ENCODE results near the gene TGDS. TPM values are rescaled to one million over a fixed set of nuclear protein-coding genes. Genes with fewer than 3 reads are reported as not detected.

Gene TGDS
- total RNA-seq, 4 donors from 2014 or later = 15.8 to 25.2 (median 20.4) TPM

GRCh38 chr13:94607939-94608338, 12.0 kb upstream of the TGDS start:
- Histone ChIP-seq H3K4me1 (peaks cover 0 to 5% of the 10 kb centered on the region in 2 donors), H3K27me3 (no peaks in the 10 kb centered on the region), H3K27ac (no peak overlapping the region), H3K4me3 (replicated peaks in 1 of 3) (no peak overlapping the region), H3K36me3 (peaks cover 0 to 19% of the 10 kb centered on the region in 2 donors), H3K9me3 (no peaks in the 10 kb centered on the region)
- intact Hi-C loops (cut with DNase I) = no loop called here
- 87 to 90% methylated on average over 3 of the region's 3 CpGs for WGBS, 2 donors
- DNase-seq = no peak
- TF ChIP-seq, protein P1, sequence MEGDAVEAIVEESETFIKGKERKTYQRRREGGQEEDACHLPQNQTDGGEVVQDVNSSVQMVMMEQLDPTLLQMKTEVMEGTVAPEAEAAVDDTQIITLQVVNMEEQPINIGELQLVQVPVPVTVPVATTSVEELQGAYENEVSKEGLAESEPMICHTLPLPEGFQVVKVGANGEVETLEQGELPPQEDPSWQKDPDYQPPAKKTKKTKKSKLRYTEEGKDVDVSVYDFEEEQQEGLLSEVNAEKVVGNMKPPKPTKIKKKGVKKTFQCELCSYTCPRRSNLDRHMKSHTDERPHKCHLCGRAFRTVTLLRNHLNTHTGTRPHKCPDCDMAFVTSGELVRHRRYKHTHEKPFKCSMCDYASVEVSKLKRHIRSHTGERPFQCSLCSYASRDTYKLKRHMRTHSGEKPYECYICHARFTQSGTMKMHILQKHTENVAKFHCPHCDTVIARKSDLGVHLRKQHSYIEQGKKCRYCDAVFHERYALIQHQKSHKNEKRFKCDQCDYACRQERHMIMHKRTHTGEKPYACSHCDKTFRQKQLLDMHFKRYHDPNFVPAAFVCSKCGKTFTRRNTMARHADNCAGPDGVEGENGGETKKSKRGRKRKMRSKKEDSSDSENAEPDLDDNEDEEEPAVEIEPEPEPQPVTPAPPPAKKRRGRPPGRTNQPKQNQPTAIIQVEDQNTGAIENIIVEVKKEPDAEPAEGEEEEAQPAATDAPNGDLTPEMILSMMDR (IDR thresholded peaks at IDR 0.05) = no peak
- no peak for TF ChIP-seq POLR2A (IDR thresholded peaks at IDR 0.05)

GRCh38 chr13:94607056-94607455, 11.1 kb upstream of the TGDS start:
- H3K27me3 ChIP-seq = no peaks in the 10 kb centered on the region
- DNase-seq = no peak
- peaks cover 0 to 11% of the 10 kb centered on the region in 2 donors for H3K4me1 ChIP-seq
- TF ChIP-seq, protein P1 (IDR thresholded peaks at IDR 0.05) = no peak
- TF ChIP-seq POLR2A (IDR thresholded peaks at IDR 0.05) = no peak
- WGBS, 2 donors = 93 to 95% methylated on average over 4 of the region's 4 CpGs
- no peak overlapping the region for H3K4me3 ChIP-seq (replicated peaks in 1 of 3)
- H3K9me3 ChIP-seq = no peaks in the 10 kb centered on the region
- peaks cover 0 to 16% of the 10 kb centered on the region in 2 donors for H3K36me3 ChIP-seq
- intact Hi-C loops (cut with DNase I) = no loop called here
- no peak overlapping the region for H3K27ac ChIP-seq

GRCh38 chr13:94602467-94602866, 6.5 kb upstream of the TGDS start:
- Histone ChIP-seq H3K27ac (peak overlapping the region in 1 of 3 donors; percentile 82), H3K4me1 (peaks cover 0 to 11% of the 10 kb centered on the region in 2 donors), H3K9me3 (no peaks in the 10 kb centered on the region), H3K4me3 (replicated peaks in 1 of 3) (peak overlapping the region in 2 of 3 donors; percentile 51 to 65), H3K27me3 (no peaks in the 10 kb centered on the region), H3K36me3 (peaks cover 0 to 11% of the 10 kb centered on the region in 2 donors)
- intact Hi-C loops (cut with DNase I) = no loop called here
- DNase-seq = no peak
- TF ChIP-seq POLR2A (IDR thresholded peaks at IDR 0.05) = no peak
- TF ChIP-seq, protein P1 (IDR thresholded peaks at IDR 0.05) = no peak
- 42 to 62% methylated on average over 1 of the region's 1 CpG for WGBS, 2 donors

DNA sequence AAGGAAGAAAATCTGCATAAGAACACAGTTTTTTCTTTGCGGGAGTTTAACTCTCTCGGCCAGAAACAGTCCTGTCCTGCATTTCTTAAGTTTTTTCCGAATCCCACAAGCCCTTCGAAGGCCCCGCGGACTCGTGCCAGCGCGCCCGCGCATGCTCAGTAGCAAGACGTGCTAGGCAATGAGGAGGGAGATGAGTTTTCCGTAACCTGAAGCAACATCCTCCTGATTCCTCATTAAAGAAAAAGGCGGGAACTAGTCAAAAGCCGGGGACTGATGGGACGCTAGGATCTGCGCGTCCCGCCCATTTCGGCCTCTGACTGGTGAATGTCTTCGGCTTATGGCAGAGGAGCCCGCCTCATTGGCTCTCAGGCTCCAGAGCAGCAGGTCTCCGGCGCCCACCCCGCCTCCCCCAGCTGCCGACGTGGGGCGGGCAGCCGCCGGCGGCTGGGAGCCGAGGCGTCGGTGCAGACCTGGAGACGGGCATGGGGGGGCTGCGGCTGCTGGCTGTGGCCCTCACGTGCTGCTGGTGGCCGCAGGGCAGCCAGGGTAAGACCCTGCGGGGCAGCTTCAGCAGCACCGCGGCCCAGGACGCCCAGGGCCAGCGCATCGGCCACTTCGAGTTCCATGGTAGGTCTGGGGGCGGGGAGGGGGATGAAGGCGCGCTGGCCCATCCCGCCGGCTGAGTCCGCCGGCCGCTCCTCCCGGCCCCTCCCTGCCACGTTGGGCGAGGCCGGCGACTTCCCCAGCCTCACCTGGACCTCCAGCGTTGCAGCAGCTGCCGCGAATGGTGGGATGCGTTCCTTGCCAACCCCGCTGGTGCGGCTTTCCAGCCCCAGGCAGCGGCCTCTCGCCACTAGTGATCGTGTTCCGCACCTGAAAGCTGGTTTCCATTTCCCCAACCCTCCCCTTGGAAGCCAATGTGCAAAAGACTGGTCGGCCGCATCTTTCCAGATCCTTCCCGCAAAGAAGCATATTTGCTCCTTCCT, 5.8 kb upstream of the TGDS start, which contains the start of gene GPR180:
Gene GPR180, plus strand, starts transcription at position 412 of the 986 bp plus-strand sequence. Its CDS starts 71 bp downstream, at position 483.
- peaks cover 0 to 8% of the 10 kb centered on the region in 2 donors for H3K36me3 ChIP-seq
- no peaks in the 10 kb centered on the region for H3K27me3 ChIP-seq
- peaks cover 0 to 11% of the 10 kb centered on the region in 2 donors for H3K4me1 ChIP-seq
- H3K27ac ChIP-seq = peak within 1 kb of the TSS; percentile 82 to 93 (median 89)
- TF ChIP-seq, protein P1 (IDR thresholded peaks at IDR 0.05) = no peak
- TF ChIP-seq POLR2A (IDR thresholded peaks at IDR 0.05) = peak in 1 of 2 donors; percentile 92
- no peaks in the 10 kb centered on the region for H3K9me3 ChIP-seq
- WGBS, 2 donors = 0 to 2% methylated on average over 23 to 37 of the region's 71 CpGs
- H3K4me3 ChIP-seq (replicated peaks in 1 of 3) = peak within 1 kb of the TSS; percentile 51 to 97 (median 65)
- intact Hi-C loops (cut with DNase I) = no loop called here
- DNase-seq = peak; percentile 98 to 99

DNA sequence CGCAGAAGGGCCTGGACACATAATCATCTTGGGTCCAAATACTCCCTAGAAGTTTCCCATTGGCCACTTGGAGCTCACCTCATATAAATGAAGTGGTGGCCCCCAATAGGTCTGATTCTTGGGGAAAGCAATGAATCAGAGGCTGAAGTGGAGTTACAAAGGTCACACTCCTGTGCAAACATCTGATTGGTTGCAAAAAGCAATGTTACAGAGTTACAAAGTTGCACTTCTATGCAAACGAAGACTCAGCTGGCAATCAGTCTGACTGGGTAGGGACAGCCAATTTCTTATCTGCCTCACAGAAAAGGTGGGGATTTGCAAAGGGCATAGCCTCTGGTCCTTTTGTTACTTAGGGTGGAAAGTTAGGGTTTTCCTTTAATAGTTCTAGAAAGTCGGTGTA, 3.9 kb upstream of the TGDS start:
- DNase-seq = no peak
- Histone ChIP-seq H3K27ac (no peak overlapping the region), H3K9me3 (no peaks in the 10 kb centered on the region), H3K27me3 (no peaks in the 10 kb centered on the region), H3K36me3 (no peaks in the 10 kb centered on the region), H3K4me1 (peaks cover 10 to 20% of the 10 kb centered on the region in 2 donors), H3K4me3 (replicated peaks in 1 of 3) (no peak overlapping the region)
- WGBS, 2 donors = 94 to 97% methylated on average over 3 of the region's 3 CpGs
- intact Hi-C loops (cut with DNase I) = loop anchor here (10.0 kb wide), 1 partner anchor 55 kb away; no protein-coding TSS in a partner anchor
- no peak for TF ChIP-seq POLR2A (IDR thresholded peaks at IDR 0.05)
- TF ChIP-seq, protein P1 (IDR thresholded peaks at IDR 0.05) = no peak

Data from thyroid gland (tissue), 4 donors.